ENCODE measurements around the gene LGALS9. TPM values are rescaled to one million over a fixed set of nuclear protein-coding genes. Genes with fewer than 3 reads are reported as not detected.
"Not testable (repeated sequence)": the region's sequence is repeated elsewhere in the genome, so short reads cannot be mapped to it uniquely, and the experiment has no call there.

The LGALS9 gene
- total RNA-seq, 2 donors from 2014 or later = 6.3 to 21.3 TPM

DNA sequence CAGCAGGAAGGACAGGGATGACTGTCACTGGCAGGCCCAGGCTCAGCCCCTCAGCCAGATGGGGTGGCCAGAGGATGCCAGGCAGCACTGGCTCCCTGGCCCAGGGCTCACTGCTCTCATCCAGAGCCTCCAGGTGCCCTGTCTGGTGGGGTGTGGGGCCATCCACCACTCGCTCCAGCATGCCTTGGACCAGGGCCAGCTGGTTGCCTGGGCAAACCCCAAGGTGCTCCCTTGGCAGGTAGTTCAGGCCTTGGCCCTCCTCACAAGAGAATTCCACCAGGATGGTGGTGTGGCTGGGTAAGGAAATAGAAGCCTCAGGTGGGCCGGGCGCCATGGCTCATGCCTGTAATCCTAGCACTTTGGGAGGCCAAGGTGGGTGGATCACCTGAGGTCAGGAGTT is 29.4 kb downstream of the LGALS9 start:
- DNase-seq = peak in 1 of 4 donors; percentile 32
- intact Hi-C loops (cut with DNase I) = no loop called here
- no peak overlapping the region for H3K4me3 ChIP-seq
- no peak for ATAC-seq
- H3K4me1 ChIP-seq = no peaks in the 10 kb centered on the region
- no peaks in the 10 kb centered on the region for H3K9me3 ChIP-seq
- no peaks in the 10 kb centered on the region for H3K36me3 ChIP-seq (replicated peaks in 1 of 2; ENCODE audit: insufficient read depth in 1 of 2, low read depth in 2 of 2)
- no peak for TF ChIP-seq POLR2A (IDR thresholded peaks at IDR 0.05)
- TF ChIP-seq, protein P1, sequence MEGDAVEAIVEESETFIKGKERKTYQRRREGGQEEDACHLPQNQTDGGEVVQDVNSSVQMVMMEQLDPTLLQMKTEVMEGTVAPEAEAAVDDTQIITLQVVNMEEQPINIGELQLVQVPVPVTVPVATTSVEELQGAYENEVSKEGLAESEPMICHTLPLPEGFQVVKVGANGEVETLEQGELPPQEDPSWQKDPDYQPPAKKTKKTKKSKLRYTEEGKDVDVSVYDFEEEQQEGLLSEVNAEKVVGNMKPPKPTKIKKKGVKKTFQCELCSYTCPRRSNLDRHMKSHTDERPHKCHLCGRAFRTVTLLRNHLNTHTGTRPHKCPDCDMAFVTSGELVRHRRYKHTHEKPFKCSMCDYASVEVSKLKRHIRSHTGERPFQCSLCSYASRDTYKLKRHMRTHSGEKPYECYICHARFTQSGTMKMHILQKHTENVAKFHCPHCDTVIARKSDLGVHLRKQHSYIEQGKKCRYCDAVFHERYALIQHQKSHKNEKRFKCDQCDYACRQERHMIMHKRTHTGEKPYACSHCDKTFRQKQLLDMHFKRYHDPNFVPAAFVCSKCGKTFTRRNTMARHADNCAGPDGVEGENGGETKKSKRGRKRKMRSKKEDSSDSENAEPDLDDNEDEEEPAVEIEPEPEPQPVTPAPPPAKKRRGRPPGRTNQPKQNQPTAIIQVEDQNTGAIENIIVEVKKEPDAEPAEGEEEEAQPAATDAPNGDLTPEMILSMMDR (IDR thresholded peaks at IDR 0.05) = no peak
- 53 to 68% methylated on average over 3 of the region's 3 CpGs for WGBS, 2 donors
- no peak overlapping the region for H3K27ac ChIP-seq
- no peaks in the 10 kb centered on the region for H3K27me3 ChIP-seq

DNA sequence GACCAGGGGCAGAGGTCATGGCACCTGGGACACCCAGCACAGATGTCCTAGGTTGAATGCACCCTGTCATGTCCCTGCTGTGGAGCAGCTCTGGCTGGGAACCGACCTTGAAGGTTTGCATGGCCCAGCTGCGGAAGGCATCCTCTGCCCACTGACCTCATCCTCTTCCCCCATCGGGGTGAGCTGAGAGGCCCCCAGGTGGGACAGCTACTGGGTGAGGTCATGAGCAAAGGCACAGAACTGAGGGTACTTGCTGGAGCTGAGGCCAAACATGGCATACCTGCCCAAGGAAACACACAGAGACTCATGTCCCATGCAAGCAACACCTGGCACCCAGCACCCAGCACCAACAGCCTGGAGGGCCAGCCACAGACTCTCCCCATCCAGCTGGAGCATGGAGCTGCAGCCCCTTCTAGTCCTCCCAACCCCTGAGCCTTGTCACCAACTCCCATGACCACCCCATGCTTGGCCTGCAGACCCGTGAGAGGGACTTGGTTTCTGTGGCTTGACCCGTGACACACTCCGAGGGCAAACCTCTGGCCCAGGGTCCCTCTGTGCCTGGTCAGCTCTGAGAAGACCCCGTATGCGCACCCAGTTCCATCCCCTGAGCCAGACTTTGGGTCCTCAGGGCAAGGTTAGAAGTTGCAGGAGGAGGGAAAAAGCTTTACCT is 33.1 kb downstream of the LGALS9 start:
- DNase-seq (no peak), ATAC-seq (no peak)
- Histone ChIP-seq H3K27ac (no peak overlapping the region), H3K9me3 (no peaks in the 10 kb centered on the region), H3K36me3 (replicated peaks in 1 of 2; ENCODE audit: insufficient read depth in 1 of 2, low read depth in 2 of 2) (no peaks in the 10 kb centered on the region), H3K4me1 (no peaks in the 10 kb centered on the region), H3K4me3 (no peak overlapping the region), H3K27me3 (no peaks in the 10 kb centered on the region)
- intact Hi-C loops (cut with DNase I) = no loop called here
- 56 to 84% methylated on average over 3 to 8 of the region's 8 CpGs for WGBS, 2 donors
- no peak for TF ChIP-seq POLR2A (IDR thresholded peaks at IDR 0.05)
- TF ChIP-seq, protein P1 (IDR thresholded peaks at IDR 0.05) = no peak

DNA sequence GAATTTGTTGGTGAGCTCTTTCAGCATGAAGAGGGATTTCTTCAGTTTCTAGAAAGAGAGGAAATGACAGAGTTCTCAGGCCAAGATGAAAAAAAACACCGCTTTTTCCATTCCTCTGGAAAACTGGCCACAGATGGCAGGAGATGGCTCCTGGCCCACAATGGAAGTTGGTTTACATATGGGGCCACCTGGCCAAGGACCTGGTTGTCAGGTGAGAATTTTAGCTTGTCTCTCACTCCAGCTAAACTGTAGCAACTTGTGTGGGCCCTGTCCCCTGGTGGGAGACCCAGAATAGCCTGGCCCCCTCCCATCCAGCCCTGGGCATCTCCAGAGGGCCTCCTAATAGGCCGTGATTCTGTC is 33.6 kb downstream of the LGALS9 start:
- H3K36me3 ChIP-seq (replicated peaks in 1 of 2; ENCODE audit: insufficient read depth in 1 of 2, low read depth in 2 of 2) = no peaks in the 10 kb centered on the region
- DNase-seq (no peak), ATAC-seq (no peak)
- no peaks in the 10 kb centered on the region for H3K27me3 ChIP-seq
- TF ChIP-seq, protein P1 (IDR thresholded peaks at IDR 0.05) = no peak
- TF ChIP-seq POLR2A (IDR thresholded peaks at IDR 0.05) = no peak
- intact Hi-C loops (cut with DNase I) = no loop called here
- no peaks in the 10 kb centered on the region for H3K4me1 ChIP-seq
- H3K9me3 ChIP-seq = no peaks in the 10 kb centered on the region
- WGBS, 2 donors = 58 to 72% methylated on average over 2 of the region's 2 CpGs
- no peak overlapping the region for H3K4me3 ChIP-seq
- no peak overlapping the region for H3K27ac ChIP-seq

DNA sequence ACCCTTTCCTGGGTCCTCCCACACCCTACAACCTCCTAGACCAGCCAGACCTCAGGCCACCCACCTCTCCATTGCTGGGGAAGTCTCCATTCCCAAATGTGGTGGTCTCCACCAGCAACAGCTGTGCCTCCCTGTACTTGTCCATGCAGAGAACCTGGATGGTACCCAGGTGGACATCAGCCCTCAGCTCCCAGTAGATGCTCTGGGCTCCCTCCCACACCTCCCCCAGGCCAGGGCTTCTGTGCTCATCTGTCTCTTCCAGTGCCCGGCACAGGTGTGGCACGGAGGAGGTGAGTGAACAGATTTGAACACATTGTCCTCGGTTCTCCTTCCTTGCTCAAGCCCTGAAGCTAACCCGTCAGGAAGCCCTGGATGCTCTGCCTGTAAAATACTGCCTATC is 34.6 kb downstream of the LGALS9 start:
- H3K27ac ChIP-seq = no peak overlapping the region
- DNase-seq (no peak), ATAC-seq (no peak)
- H3K9me3 ChIP-seq = no peaks in the 10 kb centered on the region
- WGBS, 2 donors = 75 to 81% methylated on average over 4 of the region's 4 CpGs
- H3K27me3 ChIP-seq = no peaks in the 10 kb centered on the region
- intact Hi-C loops (cut with DNase I) = no loop called here
- TF ChIP-seq POLR2A (IDR thresholded peaks at IDR 0.05) = no peak
- TF ChIP-seq, protein P1 (IDR thresholded peaks at IDR 0.05) = no peak
- H3K4me3 ChIP-seq = no peak overlapping the region
- no peaks in the 10 kb centered on the region for H3K4me1 ChIP-seq
- H3K36me3 ChIP-seq (replicated peaks in 1 of 2; ENCODE audit: insufficient read depth in 1 of 2, low read depth in 2 of 2) = no peaks in the 10 kb centered on the region

- H3K36me3 ChIP-seq (replicated peaks in 1 of 2; ENCODE audit: insufficient read depth in 1 of 2, low read depth in 2 of 2); H3K9me3 ChIP-seq; H3K27ac ChIP-seq; intact Hi-C loops (cut with DNase I); ATAC-seq; DNase-seq; H3K4me3 ChIP-seq; H3K27me3 ChIP-seq; H3K4me1 ChIP-seq: not testable (repeated sequence)
- WGBS, 2 donors = 66 to 71% methylated on average over 4 to 6 of the region's 6 CpGs
Measured at GRCh38 chr17:27666270-27666669, 35.3 kb downstream of the LGALS9 start.

Data from body of pancreas (tissue), 4 donors.